Activated gamma-delta T cell (primary cell): ENCODE data around the gene OVCA2.

Experiments used
- DNase-seq: peaks from one replicate; lab custom pipeline; 2025; lab: John Stamatoyannopoulos, UW

The OVCA2 gene

DNA sequence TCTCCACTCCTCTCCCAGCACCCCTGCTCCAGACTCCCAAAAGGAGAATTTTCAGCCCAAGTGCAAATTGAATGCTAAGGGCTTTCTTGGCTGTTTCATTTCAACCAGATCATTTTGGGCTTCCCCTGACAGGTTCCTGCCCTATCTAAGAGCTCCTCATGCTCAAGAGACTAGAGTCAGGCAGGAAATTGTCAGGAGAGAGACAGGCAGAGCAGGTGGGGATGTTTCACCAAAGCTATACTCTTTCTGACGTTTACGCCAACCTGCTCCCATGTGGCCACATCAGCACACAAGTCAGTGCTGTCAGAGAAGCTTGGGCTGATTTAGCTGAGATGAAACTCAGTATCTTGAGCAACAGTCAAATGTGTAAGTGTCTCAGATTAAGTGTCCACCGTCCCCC is 44.5 kb downstream of the OVCA2 start:
- no peak for DNase-seq

DNA sequence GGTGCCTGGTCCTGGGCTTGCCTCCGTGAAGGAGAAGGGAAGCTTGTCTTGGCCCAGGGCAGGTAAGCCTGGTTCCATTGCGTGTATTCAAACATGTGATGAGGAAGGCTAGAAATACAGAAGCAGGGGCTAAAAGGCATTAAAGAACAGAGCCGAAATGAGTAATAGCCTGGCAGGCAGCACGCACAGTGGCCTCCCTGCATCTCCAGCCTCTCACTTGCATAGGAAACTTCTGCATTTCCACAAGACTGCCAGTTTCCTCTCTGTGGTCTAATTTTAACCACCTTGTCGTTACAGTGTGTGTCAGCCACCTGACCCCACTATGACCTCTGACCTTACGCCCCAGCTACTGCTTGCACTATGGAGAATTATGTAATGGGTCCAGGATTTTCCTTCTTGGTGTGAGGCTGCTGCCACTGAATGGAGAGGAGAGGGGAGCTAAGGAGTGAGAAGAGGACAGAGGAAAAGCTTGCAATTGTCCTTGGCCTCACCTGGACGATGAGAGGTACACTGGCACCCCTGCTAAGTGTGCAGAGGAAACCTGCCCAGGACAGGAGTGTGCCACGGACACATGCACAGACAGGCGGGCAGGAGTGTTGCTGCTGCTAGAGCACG is 45.9 kb downstream of the OVCA2 start:
- DNase-seq, result no peak

DNA sequence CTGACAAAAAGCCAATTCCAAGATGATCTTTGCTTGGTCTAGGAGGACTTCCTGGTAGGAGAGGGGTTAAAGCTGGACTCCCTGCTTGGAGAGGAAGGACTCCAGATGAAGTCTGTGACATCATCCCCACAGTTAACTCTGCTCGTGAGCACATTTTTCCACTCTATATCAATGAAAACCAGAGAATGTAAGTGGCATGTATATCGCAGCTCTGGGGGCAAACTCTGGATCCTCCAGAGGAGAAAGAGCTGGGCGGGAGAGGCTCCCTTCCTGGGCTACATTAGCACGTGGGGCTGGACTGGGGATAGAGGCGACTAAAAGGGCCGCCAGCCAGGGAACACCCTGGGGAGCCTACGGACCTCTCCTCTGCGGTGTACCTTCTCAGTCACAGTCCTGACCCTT is 47.2 kb downstream of the OVCA2 start:
- DNase-seq, result no peak

DNA sequence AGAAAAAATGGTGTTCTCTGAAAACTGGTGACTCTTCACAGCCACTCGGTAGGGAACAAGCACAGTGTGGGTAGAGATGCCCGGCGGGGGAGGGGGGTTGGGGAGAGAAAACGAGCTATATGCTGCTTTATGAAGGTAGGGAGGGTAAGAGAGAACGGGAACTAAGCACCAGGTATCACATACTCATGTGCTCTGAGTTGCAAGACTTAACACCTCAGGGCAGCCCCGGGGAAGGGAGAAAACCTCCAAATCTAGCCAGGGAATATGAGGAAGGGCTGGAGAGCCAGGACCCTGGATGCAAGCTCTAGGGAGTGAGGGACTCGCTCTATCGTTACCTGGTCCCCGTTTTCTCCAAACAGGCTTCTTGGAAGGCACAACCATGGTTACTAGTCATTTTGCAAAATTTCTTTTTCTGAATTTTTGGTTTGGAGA is 48.4 kb downstream of the OVCA2 start:
- DNase-seq, result no peak

DNA sequence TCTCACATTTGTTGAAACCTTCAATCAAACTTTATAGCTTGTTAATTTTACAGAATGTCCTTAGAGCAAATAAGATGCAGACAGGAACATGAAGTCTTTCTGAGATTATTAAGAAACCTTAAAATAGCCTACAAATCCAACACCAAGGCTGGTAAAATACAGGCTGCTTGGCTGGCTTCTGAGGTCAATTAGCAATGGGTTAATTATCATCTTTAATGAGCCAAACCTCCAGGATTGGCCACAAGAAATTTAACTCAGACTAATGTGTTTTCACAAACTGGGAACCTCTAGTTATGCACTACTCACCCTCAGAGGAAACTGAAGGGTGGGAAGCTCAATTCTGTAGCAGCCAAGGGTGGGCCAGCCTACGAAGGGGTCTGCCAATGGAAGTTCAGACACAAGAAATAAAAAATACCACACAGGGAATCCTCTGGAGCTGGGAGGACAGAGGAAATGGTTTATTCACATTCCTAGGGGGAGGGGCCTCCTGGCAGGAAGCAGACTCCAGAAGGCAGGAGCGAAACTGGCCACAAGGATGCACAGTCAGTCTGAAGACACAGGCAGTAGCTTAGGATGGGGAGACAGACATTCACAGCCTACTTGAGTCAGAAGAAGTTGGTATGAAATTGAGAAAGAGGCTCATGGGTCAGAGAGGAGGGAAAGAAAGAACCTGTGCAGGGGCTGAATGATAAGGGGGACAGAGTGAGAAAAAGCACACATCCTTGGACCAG is 49.1 kb downstream of the OVCA2 start:
- DNase-seq, result no peak

DNA sequence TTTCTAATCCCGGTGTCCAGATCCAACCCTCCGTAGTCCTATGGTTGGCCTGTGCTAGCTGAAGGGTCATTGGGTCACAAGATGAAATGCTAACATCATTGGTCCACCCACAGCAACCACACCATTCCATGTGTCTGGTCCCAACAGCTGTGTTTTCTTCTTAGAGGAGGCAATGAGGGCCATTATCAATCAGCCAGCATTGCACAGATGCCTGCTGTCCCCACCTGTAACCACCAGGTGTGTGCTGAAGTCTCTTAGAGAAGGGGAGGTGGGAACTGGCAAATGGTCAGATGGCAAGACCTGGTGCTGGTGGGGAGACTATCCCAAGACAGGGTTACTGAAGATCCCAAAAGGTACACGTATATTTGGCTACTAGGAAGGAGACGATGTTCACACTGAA is 50.4 kb downstream of the OVCA2 start:
- DNase-seq, result no peak
